Thyroid gland (tissue), 4 donors: ENCODE measurements around the gene DNAJC8.

ENCODE experiments used
- CTCF ChIP-seq, 6 experiments: fragments of 200-600 bp in 3 of 6; fragments of 450-650 bp in 3 of 6; sonication (generic) in 3 of 6; IDR thresholded peaks; one replicate each; pipeline ENCODE4 v1.5.1; 2016 to 2019; ENCODE audit warnings: antibody characterized with exemption in 6 of 6, mild to moderate bottlenecking in 2 of 6, inconsistent platforms in 1 of 6, moderate library complexity in 1 of 6
- POLR2A ChIP-seq, 2 donors: fragments of 450-650 bp; IDR thresholded peaks; one replicate each; pipeline ENCODE4 v1.6.1; 2017; ENCODE audit warnings: antibody characterized with exemption in 2 of 2, mild to moderate bottlenecking in 2 of 2, moderate library complexity in 1 of 2

GRCh38 chr1:28241638-28242241 is 8.9 kb upstream of the DNAJC8 start:
- TF ChIP-seq CTCF (IDR thresholded peaks at IDR 0.05): no peak
- no peak for TF ChIP-seq POLR2A (IDR thresholded peaks at IDR 0.05)
